Measurements from ENCODE around the gene SPINK7. TPM values are rescaled to one million over a fixed set of nuclear protein-coding genes. Genes with fewer than 3 reads are reported as not detected.

Gene SPINK7
- total and polyA plus RNA-seq, 2 of the 4 experiments (the other 2 are of a cell fraction) = not detected

- Histone ChIP-seq H3K23ac (ENCODE audit: low read depth, low read length) (no peak overlapping the region), H3K14ac (replicated peaks; ENCODE audit: low read depth, low read length) (no peak overlapping the region), H3K79me1 (ENCODE audit: low read depth in 1 of 2, low read length in 2 of 2) (no peaks in the 10 kb centered on the region), H3K4ac (ENCODE audit: low read depth, low read length) (no peak overlapping the region), H3K27ac (ENCODE audit: insufficient read depth, low read length) (no peak overlapping the region), H4K8ac (ENCODE audit: low read depth in 2 of 2, low read length in 2 of 2) (no peak overlapping the region), H3K4me2 (ENCODE audit: low read depth, low read length) (no peak overlapping the region), H3K4me1 (ENCODE audit: control insufficient read depth, insufficient read depth, low read length) (no peaks in the 10 kb centered on the region), H3K18ac (ENCODE audit: low read depth, low read length) (no peak overlapping the region), H4K91ac (ENCODE audit: insufficient read depth, low read depth, low read length) (no peak overlapping the region), H2BK120ac (ENCODE audit: low read depth, low read length) (no peak overlapping the region), H3K9ac (ENCODE audit: low read depth, low read length) (no peak overlapping the region), H3K9me1 (ENCODE audit: insufficient read depth, low read length) (no peaks in the 10 kb centered on the region), H3K9me3 (ENCODE audit: control insufficient read depth, insufficient read depth, low read length) (no peaks in the 10 kb centered on the region), H2AK5ac (ENCODE audit: low read depth, low read length) (no peak overlapping the region), H2AK9ac (replicated peaks; ENCODE audit: low read depth, low read length, poor library complexity) (no peak overlapping the region), H2BK15ac (ENCODE audit: low read depth, low read length) (no peak overlapping the region), H3K36me3 (ENCODE audit: control insufficient read depth, insufficient read depth, low read length) (no peaks in the 10 kb centered on the region), H2AFZ (replicated peaks; ENCODE audit: low read length, poor library complexity) (no peak overlapping the region), H3K27me3 (ENCODE audit: control insufficient read depth, insufficient read depth, low read length) (no peaks in the 10 kb centered on the region), H4K5ac (ENCODE audit: low read depth, low read length) (no peak overlapping the region), H4K20me1 (ENCODE audit: insufficient read depth, low read length) (no peaks in the 10 kb centered on the region), H3K56ac (ENCODE audit: extremely low read depth, insufficient read depth, low read length) (no peak overlapping the region), H3K4me3 (ENCODE audit: insufficient read depth, low read depth, low read length) (no peak overlapping the region), H2BK5ac (ENCODE audit: low read depth, low read length, poor library complexity, severe bottlenecking) (no peak overlapping the region), H2BK20ac (ENCODE audit: low read depth, low read length) (no peak overlapping the region)
- ChIA-PET CTCF (no interaction called here), POLR2A (ENCODE audit: unreplicated experiment) (interaction anchor here (0.5 kb wide), 1 partner anchor 821 kb away, joined by 4 read pairs; no protein-coding TSS in a partner anchor)
- dilution Hi-C loops (cut with HindIII; ENCODE audit: low sequenced_read_pairs, unreplicated experiment) (no loop called here), in situ Hi-C loops (cut with MboI; ENCODE audit: low sequenced_read_pairs) (no loop called here), intact Hi-C loops (cut with micrococcal nuclease) (no loop called here)
- TF ChIP-seq RFX5 (IDR thresholded peaks at IDR 0.05; ENCODE audit: low read depth, low read length) (no peak), FOS (IDR thresholded peaks at IDR 0.05; ENCODE audit: low read depth, low read length) (no peak), USF2 (IDR thresholded peaks at IDR 0.05; ENCODE audit: low read depth, low read length) (no peak), POLR2A (IDR thresholded peaks at IDR 0.05; ENCODE audit: low read depth, low read length) (no peak), SMC3 (IDR thresholded peaks at IDR 0.05; ENCODE audit: low read depth, low read length) (no peak), ELK1 (IDR thresholded peaks at IDR 0.05; ENCODE audit: borderline replicate concordance, low read depth, low read length) (no peak), BHLHE40 (IDR thresholded peaks at IDR 0.05; ENCODE audit: low read depth, low read length) (no peak)
- no CpG with 5 or more reads among the region's 1 CpG for WGBS, 2 experiments (ENCODE audit: extremely low coverage in 2 of 2, insufficient read length in 1 of 2)
- BruUV-seq (replicated peaks) = no TSS peak
- ATAC-seq (ENCODE audit: low read depth) (no peak), DNase-seq (no peak)
These were observed 40.5 kb downstream of the SPINK7 start for GRCh38 chr5:148352696-148353095.
